HepG2 (cell line): Measurements from ENCODE around the gene CDT1. TPM values are rescaled to one million over a fixed set of nuclear protein-coding genes. Genes with fewer than 3 reads are reported as not detected.

Experiments
- BRF2 ChIP-seq: sonication (generic); formaldehyde crosslinking; IDR thresholded peaks from 2 replicates; pipeline ENCODE4 v1.8.1; 2022; ENCODE audit warnings: mild to moderate bottlenecking, missing genetic modification reagents
- FOXO4 ChIP-seq: sonication (generic); formaldehyde crosslinking; conservative IDR thresholded peaks from 2 replicates; pipeline ENCODE4 v1.8.1; 2023; ENCODE audit warnings: missing genetic modification reagents
- HMGXB3 ChIP-seq: sonication (generic); formaldehyde crosslinking; IDR thresholded peaks from 2 replicates; pipeline ENCODE4 v1.4.0; 2020; ENCODE audit warnings: missing genetic modification reagents, borderline replicate concordance
- KDM3A ChIP-seq: IDR thresholded peaks from 2 replicates; pipeline ENCODE4 v1.6.1; 2018; ENCODE audit warnings: low read depth, missing compliant biosample characterization
- MAF1 ChIP-seq: sonication (generic); formaldehyde crosslinking; IDR thresholded peaks from 2 replicates; pipeline ENCODE4 v1.5.0; 2020; ENCODE audit warnings: missing genetic modification reagents, borderline replicate concordance
- NFE2L2 ChIP-seq: fragments of 150-350 bp; IDR thresholded peaks from 2 replicates; pipeline ENCODE4 v1.6.1; 2014; ENCODE audit warnings: low read length
- RNF219 ChIP-seq: sonication (generic); formaldehyde crosslinking; IDR thresholded peaks from 2 replicates; pipeline ENCODE4 v1.5.0; 2020; ENCODE audit warnings: mild to moderate bottlenecking, missing genetic modification reagents
- RXRB ChIP-seq: IDR thresholded peaks from 2 replicates; pipeline ENCODE4 v1.6.1; 2016; ENCODE audit warnings: borderline replicate concordance, missing genetic modification reagents, missing compliant biosample characterization
- SMYD3 ChIP-seq: sonication (generic); formaldehyde crosslinking; IDR thresholded peaks from 2 replicates; pipeline ENCODE4 v1.8.1; 2023; ENCODE audit warnings: mild to moderate bottlenecking, missing genetic modification reagents
- SNAI1 ChIP-seq: sonication (generic); formaldehyde crosslinking; IDR thresholded peaks from 2 replicates; pipeline ENCODE4 v1.5.0; 2020; ENCODE audit warnings: mild to moderate bottlenecking, missing genetic modification reagents, borderline replicate concordance
- TGIF2 ChIP-seq: IDR thresholded peaks from 2 replicates; pipeline ENCODE4 v1.6.1; 2016; ENCODE audit warnings: control low read depth, missing compliant biosample characterization
- ZBTB14 ChIP-seq: sonication (generic); formaldehyde crosslinking; IDR thresholded peaks from 2 replicates; pipeline ENCODE4 v1.4.0; 2020; ENCODE audit warnings: missing genetic modification reagents
- ZMAT3 ChIP-seq: sonication (generic); formaldehyde crosslinking; conservative IDR thresholded peaks from 2 replicates; pipeline ENCODE4 v1.7.0; 2021; ENCODE audit warnings: missing genetic modification reagents
- ZNF256 ChIP-seq: sonication (generic); formaldehyde crosslinking; conservative IDR thresholded peaks from 2 replicates; pipeline ENCODE4 v1.4.0; 2020; ENCODE audit warnings: missing genetic modification reagents
- ZNF333 ChIP-seq: sonication (generic); formaldehyde crosslinking; IDR thresholded peaks from 2 replicates; pipeline ENCODE4 v1.4.0; 2020; ENCODE audit warnings: mild to moderate bottlenecking, missing genetic modification reagents, borderline replicate concordance
- ZNF430 ChIP-seq: sonication (generic); formaldehyde crosslinking; IDR thresholded peaks from 2 replicates; pipeline ENCODE4 v1.9.0; 2021; ENCODE audit warnings: mild to moderate bottlenecking, missing genetic modification reagents
- ZNF589 ChIP-seq: sonication (generic); formaldehyde crosslinking; conservative IDR thresholded peaks from 2 replicates; pipeline ENCODE4 v1.8.0; 2022; ENCODE audit warnings: mild to moderate bottlenecking, moderate library complexity, missing genetic modification reagents
- ZNF879 ChIP-seq: sonication (generic); formaldehyde crosslinking; IDR thresholded peaks from 2 replicates; pipeline ENCODE4 v1.8.1; 2023; ENCODE audit warnings: missing genetic modification reagents
- polyA plus RNA-seq, 8 experiments: library from polyadenylated mRNA; depleted of rRNA in 3 of 8; stranded (reverse) in 7 of 8; unstranded in 1 of 8; fragments of >200 nt; fragmentation: Illumina TruSeq in 4 of 8; extraction: Trizol in 4 of 8; gene quantifications; 2 replicates each; pipeline versions ENCODE4 v1.2.1 to v1.2.3, GENCODE V29; 2011 to 2016; ENCODE audit warnings: low read depth in 4 of 8, missing spikeins in 1 of 8, mixed read lengths in 1 of 8; ENCODE audit not compliant: insufficient read depth in 1 of 8
- total RNA-seq, 5 experiments: library from RNA; depleted of rRNA; stranded (reverse); fragments of >200 nt; fragmentation: Illumina TruSeq; extraction: Trizol; gene quantifications; 2 replicates each; pipeline ENCODE4 v1.2.3, GENCODE V29; 2016; ENCODE audit warnings: low read depth in 1 of 5

The CDT1 gene
- total and polyA plus RNA-seq, 2 of the 13 experiments (the other 11 are each of a cell fraction or from before 2014, with no cell fraction given): 23.1 to 23.8 TPM

- no peak for TF ChIP-seq HMGXB3 (CRISPR knock-in tag)
- TF ChIP-seq ZNF589 (CRISPR knock-in tag): no peak
- TF ChIP-seq ZNF430 (CRISPR knock-in tag): peak; percentile 59; the same call in 1 of the 2 replicates
- no peak for TF ChIP-seq SMYD3 (CRISPR knock-in tag)
- no peak for TF ChIP-seq ZNF256
- no peak; the same call in 1 of the 2 replicates for TF ChIP-seq SNAI1
- no peak for TF ChIP-seq BRF2
- TF ChIP-seq ZBTB14: no peak
- peak; percentile 36; the same call in 1 of the 2 replicates for TF ChIP-seq RXRB
- peak; percentile 83; the same call in 1 of the 2 replicates for TF ChIP-seq TGIF2
- TF ChIP-seq FOXO4: no peak
- TF ChIP-seq ZNF879 (CRISPR knock-in tag): no peak
- no peak for TF ChIP-seq ZNF333 (CRISPR knock-in tag)
- no peak for TF ChIP-seq MAF1 (CRISPR knock-in tag)
- no peak for TF ChIP-seq ZMAT3 (CRISPR knock-in tag)
- no peak for TF ChIP-seq KDM3A (CRISPR knock-in tag)
- TF ChIP-seq RNF219 (CRISPR knock-in tag): no peak
- TF ChIP-seq NFE2L2: no peak
Measured at GRCh38 chr16:88804552-88805339, 1.2 kb downstream of the CDT1 start (continued).
